Neural progenitor cell (in vitro differentiated cells): ENCODE data around the gene KLC1. TPM values are rescaled to one million over a fixed set of nuclear protein-coding genes. Genes with fewer than 3 reads are reported as not detected.
A peak's percentile ranks its signal among the peaks of the same experiment; 100 is the strongest.

Experiments
- DNase-seq: peaks from one replicate; pipeline ENCODE4 v3.0.0-alpha.2; 2016; ENCODE audit warnings: low spot score
- H2AFZ ChIP-seq: fragments of 200-600 bp; sonication (generic); replicated peaks from 2 replicates; pipeline ENCODE4 v1.6.1; 2016; ENCODE audit warnings: antibody characterized with exemption
- H3F3A ChIP-seq: fragments of 200-600 bp; sonication (generic); 2 replicates; pipeline ENCODE4 v1.6.1; 2016; ENCODE audit warnings: antibody characterized with exemption, low read depth
- H3K27ac ChIP-seq: fragments of 200-600 bp; sonication (generic); 2 replicates; pipeline ENCODE4 v1.5.1; 2016; ENCODE audit warnings: mild to moderate bottlenecking
- H3K27me3 ChIP-seq: fragments of 200-600 bp; sonication (generic); 2 replicates; pipeline ENCODE4 v1.6.1; 2016; ENCODE audit warnings: mild to moderate bottlenecking, moderate library complexity
- H3K36me3 ChIP-seq: fragments of 200-600 bp; sonication (generic); 2 replicates; pipeline ENCODE4 v1.5.1; 2016
- H3K4me1 ChIP-seq: fragments of 200-600 bp; sonication (generic); 2 replicates; pipeline ENCODE4 v1.6.1; 2016; ENCODE audit warnings: mixed run types
- H3K4me2 ChIP-seq: fragments of 200-600 bp; sonication (generic); 2 replicates; pipeline ENCODE4 v1.6.1; 2016
- H3K4me3 ChIP-seq: fragments of 200-600 bp; sonication (generic); 2 replicates; pipeline ENCODE4 v1.5.1; 2016
- H3K79me2 ChIP-seq: fragments of 200-600 bp; sonication (generic); 2 replicates; pipeline ENCODE4 v1.6.1; 2016; ENCODE audit warnings: low read depth
- H3K9ac ChIP-seq: fragments of 200-600 bp; sonication (generic); 2 replicates; pipeline ENCODE4 v1.6.1; 2016
- H3K9me3 ChIP-seq: fragments of 200-600 bp; sonication (generic); 2 replicates; pipeline ENCODE4 v1.5.1; 2016; ENCODE audit warnings: low read depth
- H4K20me1 ChIP-seq: fragments of 200-600 bp; sonication (generic); 2 replicates; pipeline ENCODE4 v1.6.1; 2016; ENCODE audit warnings: low read depth
- H3K27ac Mint-ChIP-seq: 3 replicates; pipeline ENCODE4 v1.8.0; 2021; ENCODE audit warnings: mixed read lengths
- H3K27me3 Mint-ChIP-seq: 2 replicates; pipeline ENCODE4 v1.8.0; 2022; ENCODE audit warnings: low read depth, mild to moderate bottlenecking, inconsistent platforms, moderate library complexity, mixed read lengths; ENCODE audit not compliant: insufficient read depth
- H3K36me3 Mint-ChIP-seq: 3 replicates; pipeline ENCODE4 v1.8.0; 2021; ENCODE audit warnings: mixed read lengths
- H3K4me1 Mint-ChIP-seq: 3 replicates; pipeline ENCODE4 v1.8.0; 2021; ENCODE audit warnings: mixed read lengths
- H3K4me3 Mint-ChIP-seq: 3 replicates; pipeline ENCODE4 v1.8.0; 2021; ENCODE audit warnings: mild to moderate bottlenecking, moderate library complexity, mixed read lengths
- H3K9me3 Mint-ChIP-seq: 3 replicates; pipeline ENCODE4 v1.8.0; 2020; ENCODE audit warnings: mixed read lengths
- CTCF ChIP-seq: fragments of 200-600 bp; sonication (generic); IDR thresholded peaks from 2 replicates; pipeline ENCODE4 v1.5.1; 2017; ENCODE audit warnings: antibody characterized with exemption, mild to moderate bottlenecking
- EZH2 ChIP-seq: fragments of 200-600 bp; sonication (generic); IDR thresholded peaks from 2 replicates; pipeline ENCODE4 v1.6.1; 2017; ENCODE audit warnings: antibody characterized with exemption, mild to moderate bottlenecking, moderate library complexity
- EZH2phosphoT487 ChIP-seq: fragments of 200-600 bp; sonication (generic); IDR thresholded peaks from 2 replicates; pipeline ENCODE4 v1.6.1; 2017; ENCODE audit warnings: antibody characterized with exemption
- total RNA-seq: library from RNA; depleted of rRNA; stranded (reverse); fragments of >200 nt; gene quantifications from 2 replicates; pipeline ENCODE4 v1.2.3, GENCODE V29; 2015; ENCODE audit warnings: low replicate concordance

The KLC1 gene
- total RNA-seq, 1 donor from 2014 or later = 163 TPM

GRCh38 chr14:103692159-103692558 is 63.1 kb downstream of the KLC1 start:
- Mint-ChIP-seq H3K4me3 (no peak overlapping the region), H3K27me3 (peaks cover 2% of the 10 kb centered on the region), H3K4me1 (peaks cover 21% of the 10 kb centered on the region), H3K27ac (no peak overlapping the region), H3K9me3 (no peaks in the 10 kb centered on the region), H3K36me3 (peaks cover 11% of the 10 kb centered on the region)
- Histone ChIP-seq H3K36me3 (no peaks in the 10 kb centered on the region), H3K4me1 (peaks cover 4% of the 10 kb centered on the region), H4K20me1 (peaks cover 53% of the 10 kb centered on the region), H3K27ac (no peak overlapping the region), H3F3A (no peaks in the 10 kb centered on the region), H3K9ac (no peak overlapping the region), H3K9me3 (no peaks in the 10 kb centered on the region), H2AFZ (no peak overlapping the region), H3K27me3 (no peaks in the 10 kb centered on the region), H3K79me2 (no peaks in the 10 kb centered on the region), H3K4me3 (no peak overlapping the region), H3K4me2 (no peak overlapping the region)
- DNase-seq = no peak
- TF ChIP-seq EZH2 (no peak), CTCF (no peak), EZH2phosphoT487 (no peak)

- Mint-ChIP-seq H3K4me1 (peaks cover 22% of the 10 kb centered on the region), H3K36me3 (peaks cover 11% of the 10 kb centered on the region), H3K27ac (no peak overlapping the region), H3K9me3 (no peaks in the 10 kb centered on the region), H3K27me3 (peaks cover 2% of the 10 kb centered on the region), H3K4me3 (no peak overlapping the region)
- Histone ChIP-seq H3K79me2 (no peaks in the 10 kb centered on the region), H3K4me3 (no peak overlapping the region), H3K27me3 (no peaks in the 10 kb centered on the region), H3K36me3 (no peaks in the 10 kb centered on the region), H3K27ac (peak overlapping the region; percentile 53), H4K20me1 (peaks cover 60% of the 10 kb centered on the region), H2AFZ (no peak overlapping the region), H3K4me2 (no peak overlapping the region), H3K9ac (no peak overlapping the region), H3F3A (no peaks in the 10 kb centered on the region), H3K9me3 (no peaks in the 10 kb centered on the region), H3K4me1 (peaks cover 4% of the 10 kb centered on the region)
- TF ChIP-seq EZH2phosphoT487 = no peak
- no peak for TF ChIP-seq EZH2
- TF ChIP-seq CTCF = no peak
- no peak for DNase-seq
These were observed 63.9 kb downstream of the KLC1 start for GRCh38 chr14:103692871-103693270.

DNA sequence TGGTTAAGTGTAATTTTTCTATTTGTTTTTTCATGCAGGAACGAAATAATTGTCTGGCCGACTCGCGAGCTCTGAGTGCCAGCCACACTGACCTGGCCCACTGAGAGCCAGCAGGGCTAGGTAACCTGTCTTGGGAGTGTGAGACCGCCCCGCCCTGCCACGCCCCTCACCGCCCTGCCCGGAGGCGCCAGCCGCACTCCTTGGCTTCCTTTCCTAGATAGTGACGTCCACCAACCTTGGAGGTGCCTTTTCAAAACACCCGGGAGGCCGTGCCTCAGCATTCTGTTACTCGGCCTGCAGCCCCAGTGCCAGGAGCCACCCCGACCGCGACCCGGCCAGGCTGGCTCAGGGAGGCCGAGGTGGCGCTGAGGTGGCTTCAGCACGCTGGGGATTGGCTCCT is 64.5 kb downstream of the KLC1 start:
- no peak for DNase-seq
- Mint-ChIP-seq H3K4me3 (no peak overlapping the region), H3K27ac (no peak overlapping the region), H3K27me3 (peaks cover 2% of the 10 kb centered on the region), H3K9me3 (no peaks in the 10 kb centered on the region), H3K36me3 (peaks cover 9% of the 10 kb centered on the region), H3K4me1 (peaks cover 22% of the 10 kb centered on the region)
- H3K9me3 ChIP-seq = no peaks in the 10 kb centered on the region
- peaks cover 62% of the 10 kb centered on the region for H4K20me1 ChIP-seq
- no peak overlapping the region for H3K4me2 ChIP-seq
- no peaks in the 10 kb centered on the region for H3K79me2 ChIP-seq
- no peak overlapping the region for H3K4me3 ChIP-seq
- TF ChIP-seq CTCF (no peak), EZH2phosphoT487 (no peak), EZH2 (no peak)
- H3K9ac ChIP-seq = no peak overlapping the region
- no peak overlapping the region for H3K27ac ChIP-seq
- no peaks in the 10 kb centered on the region for H3K27me3 ChIP-seq
- no peaks in the 10 kb centered on the region for H3F3A ChIP-seq
- no peak overlapping the region for H2AFZ ChIP-seq
- H3K36me3 ChIP-seq = no peaks in the 10 kb centered on the region
- peaks cover 4% of the 10 kb centered on the region for H3K4me1 ChIP-seq
